PC-9 (cell line): Measurements from ENCODE around the gene COMMD4.

Experiments used
- EZH2 ChIP-seq: fragments of 200-600 bp; sonication (generic); IDR thresholded peaks from 2 replicates; pipeline ENCODE4 v1.8.0; 2017; ENCODE audit warnings: antibody characterized with exemption, low read depth
- TF ChIP-seq, protein P1 (sequence below): fragments of 200-600 bp; sonication (generic); conservative IDR thresholded peaks from 2 replicates; pipeline ENCODE4 v1.6.1; 2017; ENCODE audit warnings: mixed run types, antibody characterized with exemption, mild to moderate bottlenecking, moderate library complexity

DNA sequence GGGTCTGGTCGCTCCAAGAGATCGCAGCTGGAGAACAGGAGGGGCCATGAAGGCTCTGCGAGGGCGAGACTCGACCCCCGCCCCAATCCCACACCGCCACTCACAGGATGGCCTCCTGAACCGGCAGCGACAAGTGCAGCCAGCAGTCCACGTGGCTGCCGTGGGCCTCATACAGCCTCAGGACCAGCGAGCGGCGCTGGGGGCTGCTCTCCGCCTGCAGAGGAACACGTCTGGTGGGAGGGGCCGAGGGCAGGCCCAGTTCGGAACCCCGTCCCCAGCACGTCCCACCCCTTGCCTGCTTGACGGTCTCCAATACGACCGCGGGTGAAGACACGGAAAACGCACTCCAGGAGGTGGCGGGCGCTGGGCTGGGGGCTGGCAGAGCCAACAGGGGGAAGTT, 20.1 kb downstream of the COMMD4 start:
- TF ChIP-seq, protein P1, sequence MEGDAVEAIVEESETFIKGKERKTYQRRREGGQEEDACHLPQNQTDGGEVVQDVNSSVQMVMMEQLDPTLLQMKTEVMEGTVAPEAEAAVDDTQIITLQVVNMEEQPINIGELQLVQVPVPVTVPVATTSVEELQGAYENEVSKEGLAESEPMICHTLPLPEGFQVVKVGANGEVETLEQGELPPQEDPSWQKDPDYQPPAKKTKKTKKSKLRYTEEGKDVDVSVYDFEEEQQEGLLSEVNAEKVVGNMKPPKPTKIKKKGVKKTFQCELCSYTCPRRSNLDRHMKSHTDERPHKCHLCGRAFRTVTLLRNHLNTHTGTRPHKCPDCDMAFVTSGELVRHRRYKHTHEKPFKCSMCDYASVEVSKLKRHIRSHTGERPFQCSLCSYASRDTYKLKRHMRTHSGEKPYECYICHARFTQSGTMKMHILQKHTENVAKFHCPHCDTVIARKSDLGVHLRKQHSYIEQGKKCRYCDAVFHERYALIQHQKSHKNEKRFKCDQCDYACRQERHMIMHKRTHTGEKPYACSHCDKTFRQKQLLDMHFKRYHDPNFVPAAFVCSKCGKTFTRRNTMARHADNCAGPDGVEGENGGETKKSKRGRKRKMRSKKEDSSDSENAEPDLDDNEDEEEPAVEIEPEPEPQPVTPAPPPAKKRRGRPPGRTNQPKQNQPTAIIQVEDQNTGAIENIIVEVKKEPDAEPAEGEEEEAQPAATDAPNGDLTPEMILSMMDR, result no peak
- no peak for TF ChIP-seq EZH2
